Measurements from ENCODE around the gene LIPI.

- no peak for TF ChIP-seq EZH2 (IDR thresholded peaks at IDR 0.05)
- no peak for TF ChIP-seq POLR2AphosphoS5 (IDR thresholded peaks at IDR 0.05; ENCODE audit: borderline replicate concordance, low read depth, low read length)
These were observed 25.4 kb upstream of the LIPI start for GRCh38 chr21:14236180-14236579.
